Measurements from ENCODE around the gene DOK3.

The DOK3 gene

GRCh38 chr5:177475563-177476427 is 33.8 kb downstream of the DOK3 start:
- H3K27me3 Mint-ChIP-seq: peaks cover 17% of the 10 kb centered on the region
- ATAC-seq: no peak
- H3K27ac Mint-ChIP-seq: no peak overlapping the region

GRCh38 chr5:177474846-177475562 is 34.6 kb downstream of the DOK3 start:
- ATAC-seq: no peak
- peak overlapping the region; percentile 73 for H3K4me3 Mint-ChIP-seq
- peaks cover 47% of the 10 kb centered on the region for H3K4me1 Mint-ChIP-seq
- H3K27ac Mint-ChIP-seq: no peak overlapping the region
- H3K27me3 Mint-ChIP-seq: peaks cover 25% of the 10 kb centered on the region
- no peaks in the 10 kb centered on the region for H3K36me3 Mint-ChIP-seq
- H3K9me3 Mint-ChIP-seq: no peaks in the 10 kb centered on the region

More at GRCh38 chr5:177475563-177476427, 33.8 kb downstream of the DOK3 start:
- H3K36me3 Mint-ChIP-seq: no peaks in the 10 kb centered on the region
- H3K4me3 Mint-ChIP-seq: no peak overlapping the region
- no peaks in the 10 kb centered on the region for H3K9me3 Mint-ChIP-seq
- peaks cover 49% of the 10 kb centered on the region for H3K4me1 Mint-ChIP-seq

GRCh38 chr5:177474002-177474476 is 35.6 kb downstream of the DOK3 start:
- peaks cover 32% of the 10 kb centered on the region for H3K27me3 Mint-ChIP-seq
- ATAC-seq: no peak
- H3K9me3 Mint-ChIP-seq: no peaks in the 10 kb centered on the region
- peaks cover 37% of the 10 kb centered on the region for H3K4me1 Mint-ChIP-seq
- H3K4me3 Mint-ChIP-seq: peak overlapping the region; percentile 73
- no peaks in the 10 kb centered on the region for H3K36me3 Mint-ChIP-seq
- peak overlapping the region; percentile 18 for H3K27ac Mint-ChIP-seq

- H3K27ac Mint-ChIP-seq: peak within 1 kb of the TSS; percentile 18
- peak within 1 kb of the TSS; percentile 73 for H3K4me3 Mint-ChIP-seq
- peaks cover 32% of the 10 kb centered on the region for H3K4me1 Mint-ChIP-seq
- H3K9me3 Mint-ChIP-seq: no peaks in the 10 kb centered on the region
- H3K27me3 Mint-ChIP-seq: peaks cover 32% of the 10 kb centered on the region
- ATAC-seq: peak; percentile 20
- H3K36me3 Mint-ChIP-seq: no peaks in the 10 kb centered on the region
Measured at GRCh38 chr5:177473443-177474001, 36.1 kb downstream of the DOK3 start, which contains the start of gene DBN1. TSS of gene DBN1 (minus strand) at chr5:177473634. CDS start at chr5:177473521, 113 bp downstream.

DNA sequence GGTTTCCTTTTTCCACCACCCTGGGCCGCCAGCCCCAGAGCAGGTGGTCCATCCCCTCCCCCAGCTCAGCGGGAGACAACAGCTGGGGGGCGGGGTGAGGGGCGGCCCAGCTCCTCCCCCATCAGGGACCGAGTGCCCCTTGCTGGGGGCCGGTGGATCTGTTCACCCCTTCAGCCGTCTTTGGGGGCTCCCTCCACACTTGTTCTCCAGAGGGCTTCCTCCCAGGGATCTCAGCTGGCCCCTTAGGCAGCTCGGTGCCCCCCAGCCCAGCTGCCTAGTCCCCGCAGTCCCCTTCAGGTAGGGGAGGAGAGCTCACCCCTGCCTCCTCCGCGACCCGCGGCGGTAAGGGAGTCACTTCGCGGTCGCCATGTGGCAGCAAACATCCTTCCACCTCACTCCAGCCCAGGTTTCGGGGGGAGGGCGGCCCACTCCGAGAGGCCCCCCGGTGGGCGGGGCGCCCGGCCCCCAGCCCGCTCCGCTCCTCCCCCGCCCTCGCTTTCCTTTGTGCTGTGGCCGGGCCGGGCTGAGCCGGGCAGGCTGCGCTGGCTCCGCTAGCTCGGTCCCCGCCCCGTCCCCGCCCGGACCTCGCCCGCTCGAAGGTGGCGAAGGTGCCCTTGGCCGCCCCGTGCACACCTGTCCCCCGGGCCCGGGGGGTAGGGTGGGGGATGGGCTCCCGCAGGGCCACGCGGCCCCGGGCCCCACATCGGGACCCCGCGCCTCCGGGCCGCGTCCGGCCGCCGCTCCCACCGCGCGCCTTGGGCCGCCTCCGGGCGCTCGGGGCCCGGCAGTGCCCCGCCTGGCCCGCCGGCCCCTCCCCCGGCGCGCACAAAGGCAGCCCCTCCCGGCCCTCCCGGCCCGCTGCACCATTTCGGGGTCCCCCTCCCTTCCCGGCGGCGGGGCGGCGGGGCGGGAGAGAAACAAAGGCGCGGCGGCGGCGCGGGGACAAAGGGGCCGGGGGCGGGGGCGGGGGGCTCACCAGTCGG is 36.9 kb downstream of the DOK3 start:
- H3K27ac Mint-ChIP-seq: no peak overlapping the region
- peak overlapping the region; percentile 50 for H3K4me3 Mint-ChIP-seq
- ATAC-seq: peak; percentile 63

GRCh38 chr5:177471610-177472356 is 37.8 kb downstream of the DOK3 start:
- Mint-ChIP-seq H3K36me3 (no peaks in the 10 kb centered on the region), H3K27me3 (peaks cover 32% of the 10 kb centered on the region), H3K4me3 (no peak overlapping the region), H3K4me1 (peaks cover 30% of the 10 kb centered on the region), H3K27ac (no peak overlapping the region), H3K9me3 (no peaks in the 10 kb centered on the region)
- no peak for ATAC-seq

More for the DNA sequence above, 36.9 kb downstream of the DOK3 start:
- peaks cover 32% of the 10 kb centered on the region for H3K27me3 Mint-ChIP-seq
- no peaks in the 10 kb centered on the region for H3K9me3 Mint-ChIP-seq
- peaks cover 30% of the 10 kb centered on the region for H3K4me1 Mint-ChIP-seq
- no peaks in the 10 kb centered on the region for H3K36me3 Mint-ChIP-seq

DNA sequence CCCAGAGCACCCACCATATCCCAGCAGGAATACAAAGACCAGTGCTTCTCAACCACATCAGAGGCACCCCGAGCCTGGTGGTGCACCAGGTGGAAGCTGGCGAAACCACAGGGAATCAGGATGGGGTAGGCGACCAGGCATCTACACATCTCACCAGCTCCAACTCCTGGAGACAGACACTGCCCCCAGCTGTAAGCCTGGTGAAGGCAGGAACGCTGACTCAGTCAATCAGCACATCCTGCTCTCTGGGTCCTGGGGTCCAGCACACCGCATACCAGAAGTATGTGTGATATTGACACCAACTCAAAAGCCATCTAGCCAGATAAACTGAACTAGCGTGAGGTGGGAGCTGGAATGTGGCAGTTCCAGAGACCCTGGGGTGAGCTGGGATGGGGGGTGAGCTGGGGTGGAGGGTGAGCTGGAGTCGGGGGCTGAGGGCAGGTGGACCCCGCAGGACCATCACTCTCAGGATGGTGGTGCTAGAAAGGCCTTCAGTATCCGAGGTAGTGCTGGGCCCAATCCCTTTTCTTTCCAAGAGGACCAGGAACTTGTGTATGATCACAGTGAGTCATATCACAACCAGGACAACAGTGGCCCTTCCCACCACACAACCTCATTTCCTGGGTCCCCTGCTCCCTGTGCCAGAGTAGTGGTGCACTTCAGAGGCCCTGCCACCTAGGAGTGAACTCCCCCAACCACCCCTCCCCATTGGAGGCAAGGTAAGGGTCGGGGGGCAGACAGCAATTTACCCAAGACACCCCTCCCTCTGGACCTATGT is 38.7 kb downstream of the DOK3 start:
- Mint-ChIP-seq H3K36me3 (no peaks in the 10 kb centered on the region), H3K27me3 (peaks cover 32% of the 10 kb centered on the region), H3K9me3 (no peaks in the 10 kb centered on the region), H3K4me1 (peaks cover 24% of the 10 kb centered on the region), H3K27ac (no peak overlapping the region), H3K4me3 (no peak overlapping the region)
- no peak for ATAC-seq

GRCh38 chr5:177469750-177470525 is 39.7 kb downstream of the DOK3 start:
- Mint-ChIP-seq H3K27me3 (peaks cover 31% of the 10 kb centered on the region), H3K4me3 (no peak overlapping the region), H3K27ac (no peak overlapping the region), H3K36me3 (no peaks in the 10 kb centered on the region), H3K4me1 (peaks cover 13% of the 10 kb centered on the region), H3K9me3 (no peaks in the 10 kb centered on the region)
- no peak for ATAC-seq

DNA sequence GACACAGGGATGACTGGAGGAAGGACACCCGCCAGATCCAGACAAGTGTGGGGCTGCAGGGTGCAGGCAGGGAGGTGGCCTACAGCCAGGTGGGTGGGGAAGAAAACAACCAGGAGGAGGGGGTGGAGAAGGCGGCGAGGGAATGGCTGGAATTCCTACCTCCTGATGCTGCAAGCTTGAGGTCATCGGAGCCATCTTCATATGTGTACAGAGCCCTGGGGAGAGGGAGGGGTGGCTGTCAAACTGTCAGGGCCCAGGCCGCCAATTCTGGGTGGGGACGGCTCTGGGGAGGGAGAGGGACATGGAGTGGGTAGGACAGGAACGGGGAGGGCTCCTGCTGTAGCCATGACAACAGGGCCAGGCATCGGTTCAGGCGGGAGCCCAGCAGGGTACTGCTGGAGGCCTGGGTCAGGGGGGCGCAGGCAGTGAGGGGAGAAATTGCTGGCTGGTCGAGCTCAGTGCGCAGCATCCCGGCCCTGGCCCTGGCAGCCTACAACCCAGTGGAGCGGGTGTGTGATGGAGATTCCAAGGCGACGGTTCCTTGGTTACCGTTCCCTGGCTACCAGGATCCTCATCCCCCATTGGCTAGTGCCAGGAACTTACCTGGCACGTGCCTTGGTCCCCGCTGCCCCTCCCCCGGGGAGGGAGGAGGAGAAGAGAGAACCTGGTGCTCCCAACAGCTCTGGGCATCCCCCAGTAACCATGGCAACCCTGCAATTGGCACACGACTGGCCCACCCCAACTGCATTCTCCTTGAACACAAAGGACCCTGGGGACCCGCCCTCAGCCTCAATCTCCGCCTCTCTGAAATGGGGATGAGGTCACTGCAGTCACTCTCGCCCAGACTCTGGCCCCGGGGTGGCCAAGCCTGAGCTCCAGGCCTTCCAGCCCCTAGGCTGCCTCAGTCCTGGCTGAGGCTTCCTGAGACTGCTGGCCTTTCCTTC is 40.7 kb downstream of the DOK3 start:
- peaks cover 21% of the 10 kb centered on the region for H3K27me3 Mint-ChIP-seq
- H3K27ac Mint-ChIP-seq: no peak overlapping the region
- no peak for ATAC-seq

GRCh38 chr5:177468329-177468684 is 41.3 kb downstream of the DOK3 start:
- Mint-ChIP-seq H3K4me1 (no peaks in the 10 kb centered on the region), H3K27ac (no peak overlapping the region), H3K9me3 (no peaks in the 10 kb centered on the region), H3K4me3 (no peak overlapping the region), H3K36me3 (no peaks in the 10 kb centered on the region), H3K27me3 (peaks cover 16% of the 10 kb centered on the region)
- ATAC-seq: no peak

More for the DNA sequence above, 40.7 kb downstream of the DOK3 start:
- no peak overlapping the region for H3K4me3 Mint-ChIP-seq
- peaks cover 4% of the 10 kb centered on the region for H3K4me1 Mint-ChIP-seq
- H3K9me3 Mint-ChIP-seq: no peaks in the 10 kb centered on the region
- no peaks in the 10 kb centered on the region for H3K36me3 Mint-ChIP-seq

DNA sequence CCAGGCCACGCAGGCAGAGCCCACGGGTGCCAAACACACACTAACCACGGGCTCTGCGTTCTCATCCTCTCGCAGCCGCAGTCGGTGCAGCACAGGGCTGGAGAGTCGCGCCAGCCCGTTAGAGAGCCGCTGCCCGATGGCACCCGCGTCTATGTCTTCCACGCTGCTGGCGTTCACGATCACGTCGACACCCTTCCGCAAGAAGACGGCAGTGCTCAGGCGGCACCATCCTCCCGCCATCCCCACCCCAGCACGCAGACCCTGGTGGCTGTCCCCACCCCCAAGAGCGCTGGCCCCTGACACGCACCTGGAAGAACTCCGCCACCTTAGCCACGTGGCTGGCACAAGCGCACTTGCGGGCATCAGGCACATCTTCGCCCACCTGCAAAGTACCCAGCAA is 42.2 kb downstream of the DOK3 start:
- H3K4me1 Mint-ChIP-seq: peaks cover under 1% of the 10 kb centered on the region
- no peak overlapping the region for H3K4me3 Mint-ChIP-seq
- peaks cover 16% of the 10 kb centered on the region for H3K27me3 Mint-ChIP-seq
- no peak overlapping the region for H3K27ac Mint-ChIP-seq
- ATAC-seq: no peak
- H3K9me3 Mint-ChIP-seq: no peaks in the 10 kb centered on the region
- no peaks in the 10 kb centered on the region for H3K36me3 Mint-ChIP-seq

GRCh38 chr5:177466861-177467260 is 42.8 kb downstream of the DOK3 start:
- Mint-ChIP-seq H3K4me1 (peaks cover 6% of the 10 kb centered on the region), H3K27me3 (peaks cover 16% of the 10 kb centered on the region), H3K9me3 (no peaks in the 10 kb centered on the region), H3K36me3 (no peaks in the 10 kb centered on the region), H3K27ac (no peak overlapping the region), H3K4me3 (no peak overlapping the region)
- ATAC-seq: peak; percentile 42

All from stimulated activated memory B cell treated with anti-CD40 and anti-IgM and Interleukin-4, amounts not matched to agents 10 μg/mL and 1 μg/mL and 100 μg/mL, for 72 hours (primary cell).